HepG2 (cell line): Measurements from ENCODE around the gene SYCE3. TPM values are rescaled to one million over a fixed set of nuclear protein-coding genes. Genes with fewer than 3 reads are reported as not detected.

Experiments used
- ATF7-NPFF ChIP-seq: sonication (generic); formaldehyde crosslinking; IDR thresholded peaks from 2 replicates; pipeline ENCODE4 v1.8.1; 2023; ENCODE audit warnings: mild to moderate bottlenecking, low read depth, missing genetic modification reagents, moderate library complexity
- ESRRA ChIP-seq: sonication (generic); formaldehyde crosslinking; IDR thresholded peaks from 2 replicates; pipeline ENCODE4 v1.5.1; 2020; ENCODE audit warnings: mild to moderate bottlenecking, low read depth, missing genetic modification reagents
- MED1 ChIP-seq: sonication (generic); formaldehyde crosslinking; IDR thresholded peaks from 2 replicates; pipeline ENCODE4 v1.4.0; 2020; ENCODE audit warnings: missing genetic modification reagents
- NFATC3 ChIP-seq: sonication (generic); formaldehyde crosslinking; IDR thresholded peaks from 2 replicates; pipeline ENCODE4 v1.5.1; 2020; ENCODE audit warnings: mild to moderate bottlenecking, missing genetic modification reagents
- NFE2L2 ChIP-seq: fragments of 150-350 bp; IDR thresholded peaks from 2 replicates; pipeline ENCODE4 v1.6.1; 2014; ENCODE audit warnings: low read length
- NFKBIZ ChIP-seq: IDR thresholded peaks from 2 replicates; pipeline ENCODE4 v1.6.1; 2018; ENCODE audit warnings: missing genetic modification reagents, missing compliant biosample characterization
- SP2 ChIP-seq: sonication (generic); formaldehyde crosslinking; IDR thresholded peaks from 2 replicates; pipeline ENCODE4 v1.5.1; 2020; ENCODE audit warnings: mild to moderate bottlenecking, missing genetic modification reagents
- SRSF4 ChIP-seq: fragments of 200-400 bp; formaldehyde crosslinking; IDR thresholded peaks from one replicate; pipeline ENCODE4 v1.6.1; 2018; ENCODE audit warnings: mild to moderate bottlenecking, low read depth, low read length, moderate library complexity; ENCODE audit not compliant: poor library complexity, severe bottlenecking
- SSRP1 ChIP-seq: IDR thresholded peaks from 2 replicates; pipeline ENCODE4 v1.6.1; 2016; ENCODE audit warnings: control low read depth
- TBP ChIP-seq: sonication (generic); formaldehyde crosslinking; IDR thresholded peaks from 2 replicates; pipeline ENCODE4 v1.5.0; 2020; ENCODE audit warnings: missing genetic modification reagents
- TSC22D2 ChIP-seq: sonication (generic); formaldehyde crosslinking; IDR thresholded peaks from 2 replicates; pipeline ENCODE4 v1.5.1; 2020; ENCODE audit warnings: missing genetic modification reagents, mild to moderate bottlenecking, borderline replicate concordance
- ZNF12 ChIP-seq: sonication (generic); formaldehyde crosslinking; IDR thresholded peaks from 2 replicates; pipeline ENCODE4 v1.5.0; 2020; ENCODE audit warnings: missing genetic modification reagents
- ZNF274 ChIP-seq: sonication (generic); formaldehyde crosslinking; IDR thresholded peaks from 2 replicates; pipeline ENCODE4 v1.5.1; 2020; ENCODE audit warnings: mild to moderate bottlenecking, missing genetic modification reagents
- ZNF282 ChIP-seq: fragments of 450-650 bp; IDR thresholded peaks from 2 replicates; pipeline ENCODE4 v1.6.1; 2018; ENCODE audit not compliant: partially characterized antibody
- ZNF546 ChIP-seq: sonication (generic); formaldehyde crosslinking; conservative IDR thresholded peaks from 2 replicates; pipeline ENCODE4 v1.8.1; 2023; ENCODE audit warnings: mild to moderate bottlenecking, missing genetic modification reagents
- ZNF607 ChIP-seq: sonication (generic); formaldehyde crosslinking; IDR thresholded peaks from 2 replicates; pipeline ENCODE4 v1.5.1; 2020; ENCODE audit warnings: missing genetic modification reagents, mild to moderate bottlenecking, borderline replicate concordance
- ZNF616 ChIP-seq: sonication (generic); formaldehyde crosslinking; IDR thresholded peaks from 2 replicates; pipeline ENCODE4 v1.5.0; 2020; ENCODE audit warnings: low read depth, mild to moderate bottlenecking, missing genetic modification reagents
- polyA plus RNA-seq, 8 experiments: library from polyadenylated mRNA; depleted of rRNA in 3 of 8; stranded (reverse) in 7 of 8; unstranded in 1 of 8; fragments of >200 nt; fragmentation: Illumina TruSeq in 4 of 8; extraction: Trizol in 4 of 8; gene quantifications; 2 replicates each; pipeline versions ENCODE4 v1.2.1 to v1.2.3, GENCODE V29; 2011 to 2016; ENCODE audit warnings: low read depth in 4 of 8, missing spikeins in 1 of 8, mixed read lengths in 1 of 8; ENCODE audit not compliant: insufficient read depth in 1 of 8
- total RNA-seq, 5 experiments: library from RNA; depleted of rRNA; stranded (reverse); fragments of >200 nt; fragmentation: Illumina TruSeq; extraction: Trizol; gene quantifications; 2 replicates each; pipeline ENCODE4 v1.2.3, GENCODE V29; 2016; ENCODE audit warnings: low read depth in 1 of 5
- TF ChIP-seq, protein P1 (sequence below): sonication (generic); formaldehyde crosslinking; IDR thresholded peaks from 2 replicates; pipeline ENCODE4 v1.5.0; 2020; ENCODE audit warnings: mild to moderate bottlenecking, missing genetic modification reagents, borderline replicate concordance
- TF ChIP-seq, protein P2 (sequence below): sonication (generic); formaldehyde crosslinking; IDR thresholded peaks from 2 replicates; pipeline ENCODE4 v1.4.0; 2020; ENCODE audit warnings: missing genetic modification reagents

The SYCE3 gene
- total and polyA plus RNA-seq, 2 of the 13 experiments (the other 11 are each of a cell fraction or from before 2014, with no cell fraction given) = not detected

DNA sequence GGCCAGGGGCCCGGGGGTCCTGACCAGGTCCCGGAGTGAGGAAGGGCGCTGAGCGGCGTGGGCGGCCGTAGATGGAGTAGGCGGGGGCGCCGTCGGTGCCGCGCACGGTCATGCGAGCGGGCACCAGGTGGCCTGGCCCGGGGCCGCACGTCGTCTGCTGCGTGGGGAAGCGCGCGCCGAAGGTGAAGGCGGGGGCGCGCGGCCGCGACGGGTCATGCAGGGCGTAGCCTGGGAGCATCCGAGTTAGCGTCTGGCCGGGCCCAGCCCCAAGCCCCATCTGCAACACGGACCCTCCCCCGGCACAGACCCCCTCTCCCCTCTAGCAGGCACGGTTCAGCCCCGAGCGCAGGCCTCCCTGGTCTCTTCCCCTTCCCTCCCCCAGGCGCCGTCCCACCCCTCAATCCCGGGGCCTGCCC, 31.2 kb downstream of the SYCE3 start (continued):
- TF ChIP-seq, protein P1, sequence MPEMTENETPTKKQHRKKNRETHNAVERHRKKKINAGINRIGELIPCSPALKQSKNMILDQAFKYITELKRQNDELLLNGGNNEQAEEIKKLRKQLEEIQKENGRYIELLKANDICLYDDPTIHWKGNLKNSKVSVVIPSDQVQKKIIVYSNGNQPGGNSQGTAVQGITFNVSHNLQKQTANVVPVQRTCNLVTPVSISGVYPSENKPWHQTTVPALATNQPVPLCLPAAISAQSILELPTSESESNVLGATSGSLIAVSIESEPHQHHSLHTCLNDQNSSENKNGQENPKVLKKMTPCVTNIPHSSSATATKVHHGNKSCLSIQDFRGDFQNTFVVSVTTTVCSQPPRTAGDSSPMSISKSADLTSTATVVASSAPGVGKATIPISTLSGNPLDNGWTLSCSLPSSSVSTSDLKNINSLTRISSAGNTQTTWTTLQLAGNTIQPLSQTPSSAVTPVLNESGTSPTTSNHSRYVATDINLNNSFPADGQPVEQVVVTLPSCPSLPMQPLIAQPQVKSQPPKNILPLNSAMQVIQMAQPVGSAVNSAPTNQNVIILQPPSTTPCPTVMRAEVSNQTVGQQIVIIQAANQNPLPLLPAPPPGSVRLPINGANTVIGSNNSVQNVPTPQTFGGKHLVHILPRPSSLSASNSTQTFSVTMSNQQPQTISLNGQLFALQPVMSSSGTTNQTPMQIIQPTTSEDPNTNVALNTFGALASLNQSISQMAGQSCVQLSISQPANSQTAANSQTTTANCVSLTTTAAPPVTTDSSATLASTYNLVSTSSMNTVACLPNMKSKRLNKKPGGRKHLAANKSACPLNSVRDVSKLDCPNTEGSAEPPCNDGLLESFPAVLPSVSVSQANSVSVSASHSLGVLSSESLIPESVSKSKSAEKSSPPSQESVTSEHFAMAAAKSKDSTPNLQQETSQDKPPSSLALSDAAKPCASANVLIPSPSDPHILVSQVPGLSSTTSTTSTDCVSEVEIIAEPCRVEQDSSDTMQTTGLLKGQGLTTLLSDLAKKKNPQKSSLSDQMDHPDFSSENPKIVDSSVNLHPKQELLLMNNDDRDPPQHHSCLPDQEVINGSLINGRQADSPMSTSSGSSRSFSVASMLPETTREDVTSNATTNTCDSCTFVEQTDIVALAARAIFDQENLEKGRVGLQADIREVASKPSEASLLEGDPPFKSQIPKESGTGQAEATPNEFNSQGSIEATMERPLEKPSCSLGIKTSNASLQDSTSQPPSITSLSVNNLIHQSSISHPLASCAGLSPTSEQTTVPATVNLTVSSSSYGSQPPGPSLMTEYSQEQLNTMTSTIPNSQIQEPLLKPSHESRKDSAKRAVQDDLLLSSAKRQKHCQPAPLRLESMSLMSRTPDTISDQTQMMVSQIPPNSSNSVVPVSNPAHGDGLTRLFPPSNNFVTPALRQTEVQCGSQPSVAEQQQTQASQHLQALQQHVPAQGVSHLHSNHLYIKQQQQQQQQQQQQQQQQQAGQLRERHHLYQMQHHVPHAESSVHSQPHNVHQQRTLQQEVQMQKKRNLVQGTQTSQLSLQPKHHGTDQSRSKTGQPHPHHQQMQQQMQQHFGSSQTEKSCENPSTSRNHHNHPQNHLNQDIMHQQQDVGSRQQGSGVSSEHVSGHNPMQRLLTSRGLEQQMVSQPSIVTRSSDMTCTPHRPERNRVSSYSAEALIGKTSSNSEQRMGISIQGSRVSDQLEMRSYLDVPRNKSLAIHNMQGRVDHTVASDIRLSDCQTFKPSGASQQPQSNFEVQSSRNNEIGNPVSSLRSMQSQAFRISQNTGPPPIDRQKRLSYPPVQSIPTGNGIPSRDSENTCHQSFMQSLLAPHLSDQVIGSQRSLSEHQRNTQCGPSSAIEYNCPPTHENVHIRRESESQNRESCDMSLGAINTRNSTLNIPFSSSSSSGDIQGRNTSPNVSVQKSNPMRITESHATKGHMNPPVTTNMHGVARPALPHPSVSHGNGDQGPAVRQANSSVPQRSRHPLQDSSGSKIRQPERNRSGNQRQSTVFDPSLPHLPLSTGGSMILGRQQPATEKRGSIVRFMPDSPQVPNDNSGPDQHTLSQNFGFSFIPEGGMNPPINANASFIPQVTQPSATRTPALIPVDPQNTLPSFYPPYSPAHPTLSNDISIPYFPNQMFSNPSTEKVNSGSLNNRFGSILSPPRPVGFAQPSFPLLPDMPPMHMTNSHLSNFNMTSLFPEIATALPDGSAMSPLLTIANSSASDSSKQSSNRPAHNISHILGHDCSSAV = no peak
- no peak for TF ChIP-seq ZNF616
- TF ChIP-seq, protein P2, sequence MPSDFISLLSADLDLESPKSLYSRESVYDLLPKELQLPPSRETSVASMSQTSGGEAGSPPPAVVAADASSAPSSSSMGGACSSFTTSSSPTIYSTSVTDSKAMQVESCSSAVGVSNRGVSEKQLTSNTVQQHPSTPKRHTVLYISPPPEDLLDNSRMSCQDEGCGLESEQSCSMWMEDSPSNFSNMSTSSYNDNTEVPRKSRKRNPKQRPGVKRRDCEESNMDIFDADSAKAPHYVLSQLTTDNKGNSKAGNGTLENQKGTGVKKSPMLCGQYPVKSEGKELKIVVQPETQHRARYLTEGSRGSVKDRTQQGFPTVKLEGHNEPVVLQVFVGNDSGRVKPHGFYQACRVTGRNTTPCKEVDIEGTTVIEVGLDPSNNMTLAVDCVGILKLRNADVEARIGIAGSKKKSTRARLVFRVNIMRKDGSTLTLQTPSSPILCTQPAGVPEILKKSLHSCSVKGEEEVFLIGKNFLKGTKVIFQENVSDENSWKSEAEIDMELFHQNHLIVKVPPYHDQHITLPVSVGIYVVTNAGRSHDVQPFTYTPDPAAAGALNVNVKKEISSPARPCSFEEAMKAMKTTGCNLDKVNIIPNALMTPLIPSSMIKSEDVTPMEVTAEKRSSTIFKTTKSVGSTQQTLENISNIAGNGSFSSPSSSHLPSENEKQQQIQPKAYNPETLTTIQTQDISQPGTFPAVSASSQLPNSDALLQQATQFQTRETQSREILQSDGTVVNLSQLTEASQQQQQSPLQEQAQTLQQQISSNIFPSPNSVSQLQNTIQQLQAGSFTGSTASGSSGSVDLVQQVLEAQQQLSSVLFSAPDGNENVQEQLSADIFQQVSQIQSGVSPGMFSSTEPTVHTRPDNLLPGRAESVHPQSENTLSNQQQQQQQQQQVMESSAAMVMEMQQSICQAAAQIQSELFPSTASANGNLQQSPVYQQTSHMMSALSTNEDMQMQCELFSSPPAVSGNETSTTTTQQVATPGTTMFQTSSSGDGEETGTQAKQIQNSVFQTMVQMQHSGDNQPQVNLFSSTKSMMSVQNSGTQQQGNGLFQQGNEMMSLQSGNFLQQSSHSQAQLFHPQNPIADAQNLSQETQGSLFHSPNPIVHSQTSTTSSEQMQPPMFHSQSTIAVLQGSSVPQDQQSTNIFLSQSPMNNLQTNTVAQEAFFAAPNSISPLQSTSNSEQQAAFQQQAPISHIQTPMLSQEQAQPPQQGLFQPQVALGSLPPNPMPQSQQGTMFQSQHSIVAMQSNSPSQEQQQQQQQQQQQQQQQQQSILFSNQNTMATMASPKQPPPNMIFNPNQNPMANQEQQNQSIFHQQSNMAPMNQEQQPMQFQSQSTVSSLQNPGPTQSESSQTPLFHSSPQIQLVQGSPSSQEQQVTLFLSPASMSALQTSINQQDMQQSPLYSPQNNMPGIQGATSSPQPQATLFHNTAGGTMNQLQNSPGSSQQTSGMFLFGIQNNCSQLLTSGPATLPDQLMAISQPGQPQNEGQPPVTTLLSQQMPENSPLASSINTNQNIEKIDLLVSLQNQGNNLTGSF = no peak
- TF ChIP-seq SP2 (CRISPR knock-in tag) = 0 out of 2 replicates have a peak, but pooled peaks have one; percentile 31
- TF ChIP-seq ZNF607 (CRISPR knock-in tag) = peak; percentile 60; the same call in 1 of the 2 replicates
- no peak for TF ChIP-seq TSC22D2 (CRISPR knock-in tag)
- TF ChIP-seq ZNF546 = no peak
- no peak for TF ChIP-seq NFATC3 (CRISPR knock-in tag)
- TF ChIP-seq SSRP1 (CRISPR knock-in tag) = no peak
- no peak for TF ChIP-seq NFE2L2
- no peak for TF ChIP-seq ATF7-NPFF
- TF ChIP-seq ZNF274 (CRISPR knock-in tag) = no peak
- no peak for TF ChIP-seq SRSF4
- no peak for TF ChIP-seq ZNF12 (CRISPR knock-in tag)
- no peak for TF ChIP-seq TBP (CRISPR knock-in tag)
- no peak for TF ChIP-seq MED1 (CRISPR knock-in tag)
- no peak for TF ChIP-seq ZNF282
- no peak for TF ChIP-seq NFKBIZ (CRISPR knock-in tag)
- 0 out of 2 replicates have a peak, but pooled peaks have one; percentile 35 for TF ChIP-seq ESRRA
